HepG2 (cell line): Measurements from ENCODE around the gene UBAP2L. TPM values are rescaled to one million over a fixed set of nuclear protein-coding genes. Genes with fewer than 3 reads are reported as not detected.

ENCODE experiments used
- AFF4 ChIP-seq: sonication (generic); formaldehyde crosslinking; IDR thresholded peaks from 2 replicates; pipeline ENCODE4 v1.4.0; 2020; ENCODE audit warnings: missing genetic modification reagents
- ARID4A ChIP-seq: sonication (generic); formaldehyde crosslinking; IDR thresholded peaks from 2 replicates; pipeline ENCODE4 v1.5.0; 2020; ENCODE audit warnings: mild to moderate bottlenecking, missing genetic modification reagents, borderline replicate concordance
- ARNT2 ChIP-seq: sonication (generic); formaldehyde crosslinking; IDR thresholded peaks from 2 replicates; pipeline ENCODE4 v1.8.0; 2022; ENCODE audit warnings: mild to moderate bottlenecking, low read depth, missing genetic modification reagents, moderate library complexity
- BRCA1 ChIP-seq: sonication (generic); formaldehyde crosslinking; IDR thresholded peaks from 2 replicates; pipeline ENCODE4 v1.4.0; 2020; ENCODE audit warnings: missing genetic modification reagents
- CENPX ChIP-seq: sonication (generic); formaldehyde crosslinking; IDR thresholded peaks from 2 replicates; pipeline ENCODE4 v1.9.0; 2021; ENCODE audit warnings: mild to moderate bottlenecking, missing genetic modification reagents, moderate library complexity
- DR1 ChIP-seq: sonication (generic); formaldehyde crosslinking; IDR thresholded peaks from 2 replicates; pipeline ENCODE4 v1.8.0; 2021; ENCODE audit warnings: mild to moderate bottlenecking, missing genetic modification reagents, inconsistent platforms
- ESRRA ChIP-seq: sonication (generic); formaldehyde crosslinking; IDR thresholded peaks from 2 replicates; pipeline ENCODE4 v1.5.1; 2020; ENCODE audit warnings: mild to moderate bottlenecking, low read depth, missing genetic modification reagents
- EZH2 ChIP-seq: conservative IDR thresholded peaks from 2 replicates; pipeline ENCODE4 v1.6.1; 2012; ENCODE audit warnings: mild to moderate bottlenecking, low read depth, low read length, moderate library complexity
- NFE2L2 ChIP-seq: fragments of 150-350 bp; IDR thresholded peaks from 2 replicates; pipeline ENCODE4 v1.6.1; 2014; ENCODE audit warnings: low read length
- SAFB2 ChIP-seq: sonication (generic); formaldehyde crosslinking; IDR thresholded peaks from 2 replicates; pipeline ENCODE4 v1.5.1; 2020; ENCODE audit warnings: missing genetic modification reagents, low read depth, mild to moderate bottlenecking, borderline replicate concordance
- SALL2 ChIP-seq: sonication (generic); formaldehyde crosslinking; IDR thresholded peaks from 2 replicates; pipeline ENCODE4 v1.8.1; 2023; ENCODE audit warnings: mild to moderate bottlenecking, missing genetic modification reagents, inconsistent platforms
- SIX1 ChIP-seq: sonication (generic); formaldehyde crosslinking; IDR thresholded peaks from 2 replicates; pipeline ENCODE4 v1.4.0; 2020; ENCODE audit warnings: missing genetic modification reagents, borderline replicate concordance
- SNAPC2 ChIP-seq: sonication (generic); formaldehyde crosslinking; IDR thresholded peaks from 2 replicates; pipeline ENCODE4 v1.8.1; 2022; ENCODE audit warnings: mild to moderate bottlenecking, missing genetic modification reagents
- TARDBP ChIP-seq: sonication (generic); formaldehyde crosslinking; IDR thresholded peaks from 2 replicates; pipeline ENCODE4 v1.8.0; 2022; ENCODE audit warnings: mild to moderate bottlenecking, missing genetic modification reagents
- ZFP36 ChIP-seq: fragments of 150-350 bp; IDR thresholded peaks from 2 replicates; pipeline ENCODE4 v1.6.1; 2018; ENCODE audit warnings: borderline replicate concordance, low read length, low read depth; ENCODE audit not compliant: partially characterized antibody
- ZNF251 ChIP-seq: sonication (generic); formaldehyde crosslinking; IDR thresholded peaks from 2 replicates; pipeline ENCODE4 v1.9.0; 2021; ENCODE audit warnings: mild to moderate bottlenecking, missing genetic modification reagents
- ZNF605 ChIP-seq: sonication (generic); formaldehyde crosslinking; IDR thresholded peaks from 2 replicates; pipeline ENCODE4 v1.8.0; 2022; ENCODE audit warnings: mild to moderate bottlenecking, missing genetic modification reagents
- ZNF883 ChIP-seq: sonication (generic); formaldehyde crosslinking; IDR thresholded peaks from 2 replicates; pipeline ENCODE4 v1.5.1; 2020; ENCODE audit warnings: mild to moderate bottlenecking, missing genetic modification reagents; ENCODE audit errors: not compliant biosample characterization
- polyA plus RNA-seq, 8 experiments: library from polyadenylated mRNA; depleted of rRNA in 3 of 8; stranded (reverse) in 7 of 8; unstranded in 1 of 8; fragments of >200 nt; fragmentation: Illumina TruSeq in 4 of 8; extraction: Trizol in 4 of 8; gene quantifications; 2 replicates each; pipeline versions ENCODE4 v1.2.1 to v1.2.3, GENCODE V29; 2011 to 2016; ENCODE audit warnings: low read depth in 4 of 8, missing spikeins in 1 of 8, mixed read lengths in 1 of 8; ENCODE audit not compliant: insufficient read depth in 1 of 8
- total RNA-seq, 5 experiments: library from RNA; depleted of rRNA; stranded (reverse); fragments of >200 nt; fragmentation: Illumina TruSeq; extraction: Trizol; gene quantifications; 2 replicates each; pipeline ENCODE4 v1.2.3, GENCODE V29; 2016; ENCODE audit warnings: low read depth in 1 of 5
- TF ChIP-seq, protein P1 (sequence below): sonication (generic); formaldehyde crosslinking; conservative IDR thresholded peaks from 2 replicates; pipeline ENCODE4 v1.8.0; 2022; ENCODE audit warnings: low read depth, missing genetic modification reagents

Gene UBAP2L
- total and polyA plus RNA-seq, 2 of the 13 experiments (the other 11 are each of a cell fraction or from before 2014, with no cell fraction given): 74.2 to 159 TPM

GRCh38 chr1:154183046-154183915 is 37.5 kb upstream of the UBAP2L start (continued):
- TF ChIP-seq, protein P1, sequence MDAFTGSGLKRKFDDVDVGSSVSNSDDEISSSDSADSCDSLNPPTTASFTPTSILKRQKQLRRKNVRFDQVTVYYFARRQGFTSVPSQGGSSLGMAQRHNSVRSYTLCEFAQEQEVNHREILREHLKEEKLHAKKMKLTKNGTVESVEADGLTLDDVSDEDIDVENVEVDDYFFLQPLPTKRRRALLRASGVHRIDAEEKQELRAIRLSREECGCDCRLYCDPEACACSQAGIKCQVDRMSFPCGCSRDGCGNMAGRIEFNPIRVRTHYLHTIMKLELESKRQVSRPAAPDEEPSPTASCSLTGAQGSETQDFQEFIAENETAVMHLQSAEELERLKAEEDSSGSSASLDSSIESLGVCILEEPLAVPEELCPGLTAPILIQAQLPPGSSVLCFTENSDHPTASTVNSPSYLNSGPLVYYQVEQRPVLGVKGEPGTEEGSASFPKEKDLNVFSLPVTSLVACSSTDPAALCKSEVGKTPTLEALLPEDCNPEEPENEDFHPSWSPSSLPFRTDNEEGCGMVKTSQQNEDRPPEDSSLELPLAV: no peak
- TF ChIP-seq ZNF605 (CRISPR knock-in tag) (peak; percentile 75; the same call in 1 of the 2 replicates), ESRRA (CRISPR knock-in tag) (peak; percentile 71; the same call in 1 of the 2 replicates), SALL2 (CRISPR knock-in tag) (peak; percentile 97), SAFB2 (CRISPR knock-in tag) (no peak; the same call in 1 of the 2 replicates), SNAPC2 (CRISPR knock-in tag) (no peak; the same call in 1 of the 2 replicates), BRCA1 (peak; percentile 53; the same call in 1 of the 2 replicates), ZFP36 (no peak), ZNF251 (CRISPR knock-in tag) (no peak), TARDBP (CRISPR knock-in tag) (peak; percentile 91), ARID4A (CRISPR knock-in tag) (peak; percentile 96), AFF4 (peak; percentile 43; the same call in 1 of the 2 replicates), NFE2L2 (no peak), ARNT2 (CRISPR knock-in tag) (peak; percentile 91), DR1 (CRISPR knock-in tag) (peak; percentile 95), ZNF883 (CRISPR knock-in tag) (peak; percentile 70), EZH2 (no peak), CENPX (CRISPR knock-in tag) (no peak), SIX1 (no peak)
